NB4 (cell line): ENCODE measurements around the gene CPT1C.

Experiments used
- DNase-seq: peaks from one replicate; pipeline ENCODE4 v3.0.0; 2010; ENCODE audit warnings: low read depth
- H3K4me3 ChIP-seq: one replicate; pipeline ENCODE4 v1.5.1; 2011; ENCODE audit warnings: mild to moderate bottlenecking, low read depth, low read length, moderate library complexity
- MYC ChIP-seq: IDR thresholded peaks from 2 replicates; pipeline ENCODE4 v1.6.1; 2011; ENCODE audit warnings: low read depth, low read length
- POLR2A ChIP-seq: IDR thresholded peaks from 2 replicates; pipeline ENCODE4 v1.6.1; 2011; ENCODE audit warnings: mild to moderate bottlenecking; ENCODE audit not compliant: insufficient read length; ENCODE audit errors: extremely low read depth
- TF ChIP-seq, protein P1 (sequence below): IDR thresholded peaks from 2 replicates; pipeline ENCODE4 v1.6.1; 2011; ENCODE audit warnings: low read depth, low read length
- TF ChIP-seq, protein P2 (sequence below): IDR thresholded peaks from one replicate; pipeline ENCODE4 v1.5.1; 2012; ENCODE audit warnings: low read depth, low read length

CPT1C gene

DNA sequence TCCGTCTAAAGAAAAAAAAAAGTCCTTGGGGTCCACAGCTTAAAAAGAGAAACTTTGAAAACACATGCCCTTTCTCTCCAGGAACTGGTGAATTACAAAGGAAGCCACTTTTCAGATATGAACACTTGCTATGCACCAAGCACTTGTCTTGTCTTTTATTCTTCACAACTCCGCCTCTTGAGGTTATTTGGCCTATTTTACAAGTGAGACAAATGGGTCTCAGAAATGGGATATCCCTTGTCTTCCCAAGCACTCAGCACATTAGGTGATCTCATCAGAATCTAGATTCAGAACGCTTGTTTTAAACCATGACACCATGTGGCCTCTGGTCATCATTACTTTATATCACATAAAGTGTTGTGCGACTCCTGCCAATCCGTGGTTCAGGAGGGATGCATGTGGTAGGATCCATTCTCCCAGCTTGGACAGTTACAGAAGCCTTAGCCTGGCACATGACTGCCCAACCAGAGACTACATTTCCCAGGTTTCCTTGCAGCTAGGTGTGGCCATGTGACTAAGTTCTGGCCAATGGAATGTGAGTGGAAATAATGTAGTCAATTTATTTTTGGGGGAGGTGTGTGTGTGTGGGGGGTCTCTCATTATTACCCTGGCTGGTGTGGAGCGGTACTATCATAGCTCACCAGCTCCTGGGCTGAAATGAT, 58.3 kb downstream of the CPT1C start:
- TF ChIP-seq POLR2A (no peak), MYC (peak; percentile 27; the same call in 1 of the 2 replicates)
- TF ChIP-seq, protein P1, sequence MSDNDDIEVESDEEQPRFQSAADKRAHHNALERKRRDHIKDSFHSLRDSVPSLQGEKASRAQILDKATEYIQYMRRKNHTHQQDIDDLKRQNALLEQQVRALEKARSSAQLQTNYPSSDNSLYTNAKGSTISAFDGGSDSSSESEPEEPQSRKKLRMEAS, result peak; percentile 87
- TF ChIP-seq, protein P2, sequence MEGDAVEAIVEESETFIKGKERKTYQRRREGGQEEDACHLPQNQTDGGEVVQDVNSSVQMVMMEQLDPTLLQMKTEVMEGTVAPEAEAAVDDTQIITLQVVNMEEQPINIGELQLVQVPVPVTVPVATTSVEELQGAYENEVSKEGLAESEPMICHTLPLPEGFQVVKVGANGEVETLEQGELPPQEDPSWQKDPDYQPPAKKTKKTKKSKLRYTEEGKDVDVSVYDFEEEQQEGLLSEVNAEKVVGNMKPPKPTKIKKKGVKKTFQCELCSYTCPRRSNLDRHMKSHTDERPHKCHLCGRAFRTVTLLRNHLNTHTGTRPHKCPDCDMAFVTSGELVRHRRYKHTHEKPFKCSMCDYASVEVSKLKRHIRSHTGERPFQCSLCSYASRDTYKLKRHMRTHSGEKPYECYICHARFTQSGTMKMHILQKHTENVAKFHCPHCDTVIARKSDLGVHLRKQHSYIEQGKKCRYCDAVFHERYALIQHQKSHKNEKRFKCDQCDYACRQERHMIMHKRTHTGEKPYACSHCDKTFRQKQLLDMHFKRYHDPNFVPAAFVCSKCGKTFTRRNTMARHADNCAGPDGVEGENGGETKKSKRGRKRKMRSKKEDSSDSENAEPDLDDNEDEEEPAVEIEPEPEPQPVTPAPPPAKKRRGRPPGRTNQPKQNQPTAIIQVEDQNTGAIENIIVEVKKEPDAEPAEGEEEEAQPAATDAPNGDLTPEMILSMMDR, result no peak
- DNase-seq, result no peak
- no peak overlapping the region for H3K4me3 ChIP-seq

DNA sequence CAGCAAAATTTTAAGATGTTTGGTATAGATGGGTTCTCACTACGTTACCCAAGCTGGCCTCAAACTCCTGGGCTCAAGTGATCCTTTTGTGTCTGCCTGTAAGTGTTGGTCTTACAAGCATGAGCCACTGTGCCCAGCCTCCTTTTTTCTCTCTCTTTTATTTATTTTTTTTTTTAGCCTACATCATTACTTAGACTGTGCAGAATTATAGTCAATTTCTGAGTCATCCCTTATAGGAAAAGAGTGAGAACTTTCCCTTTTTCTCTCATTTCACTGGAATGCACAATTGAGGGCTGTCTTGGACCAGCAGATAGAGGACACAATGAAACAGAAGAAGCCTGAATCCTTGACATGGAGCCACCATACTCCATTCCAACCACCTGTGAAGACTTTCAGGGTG, 58.9 kb downstream of the CPT1C start:
- DNase-seq, result no peak
- no peak overlapping the region for H3K4me3 ChIP-seq
- TF ChIP-seq, protein P2, result no peak
- TF ChIP-seq, protein P1, result no peak
- TF ChIP-seq MYC, result no peak

DNA sequence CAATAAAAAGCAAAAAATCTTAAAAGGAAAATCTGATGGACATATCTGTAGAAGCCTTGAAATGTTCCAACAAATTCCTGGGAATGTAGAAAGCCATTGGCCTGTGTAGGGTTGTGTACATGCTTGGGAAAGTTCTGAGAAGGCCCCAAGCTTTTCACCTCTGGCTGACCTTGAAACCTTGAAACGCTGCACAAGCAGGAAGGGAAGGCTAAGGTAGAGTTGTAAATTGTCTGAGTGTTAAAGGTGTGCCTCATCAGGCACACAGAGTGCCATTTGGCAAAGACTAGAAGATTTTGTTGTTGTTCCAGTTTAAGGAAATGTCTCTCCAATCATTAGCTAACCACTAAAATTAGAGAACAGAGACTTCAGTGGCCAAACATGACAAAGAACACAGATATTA, 61.8 kb downstream of the CPT1C start:
- no peak overlapping the region for H3K4me3 ChIP-seq
- DNase-seq, result no peak
- TF ChIP-seq POLR2A, result no peak
- TF ChIP-seq, protein P2, result no peak
- TF ChIP-seq MYC, result no peak
- TF ChIP-seq, protein P1, result no peak

DNA sequence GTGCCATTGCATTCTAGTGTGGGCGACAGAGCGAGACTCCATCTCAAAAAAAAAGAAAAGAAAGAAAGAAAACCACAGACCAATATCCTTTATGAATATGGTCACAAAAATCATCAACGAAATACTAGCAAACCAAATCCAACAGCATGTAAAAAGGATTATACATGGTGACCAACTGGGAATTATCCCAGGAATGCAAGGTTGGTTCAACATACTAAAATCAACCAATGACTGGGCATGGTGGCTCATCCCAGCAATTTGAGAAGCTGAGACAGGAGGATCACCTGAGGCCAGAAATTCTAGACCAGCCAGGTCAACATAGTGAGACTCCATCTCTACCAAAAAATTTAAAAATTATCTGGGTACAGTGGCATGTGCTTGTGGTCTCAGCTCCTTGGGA, 65.0 kb downstream of the CPT1C start:
- no peak overlapping the region for H3K4me3 ChIP-seq
- no peak for TF ChIP-seq POLR2A
- TF ChIP-seq, protein P2, result no peak
- TF ChIP-seq, protein P1, result no peak
- no peak for TF ChIP-seq MYC
- DNase-seq, result no peak

DNA sequence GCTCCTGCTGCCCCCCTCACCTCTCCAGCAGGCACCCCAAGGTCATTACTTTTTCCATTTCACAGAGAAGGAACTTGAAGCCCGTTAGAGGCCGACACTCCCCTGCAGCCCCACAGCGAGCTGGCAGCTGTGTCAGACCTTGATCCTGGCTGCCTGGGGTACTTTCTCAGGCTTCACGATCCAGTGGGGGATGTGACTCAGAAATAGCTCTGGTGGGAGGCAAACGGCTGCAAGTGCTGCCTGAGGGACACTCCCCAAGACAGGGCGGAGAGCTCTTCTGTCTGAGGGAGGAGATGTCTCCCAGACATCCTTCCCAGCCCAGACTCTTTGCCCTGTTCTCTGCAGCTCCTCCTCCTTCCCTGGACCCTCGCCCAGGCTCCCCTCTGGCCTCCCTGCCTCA, 67.4 kb downstream of the CPT1C start:
- DNase-seq, result peak; percentile 92
- no peak overlapping the region for H3K4me3 ChIP-seq
- TF ChIP-seq POLR2A (no peak), MYC (no peak)
- TF ChIP-seq, protein P2, result no peak
- TF ChIP-seq, protein P1, result no peak

DNA sequence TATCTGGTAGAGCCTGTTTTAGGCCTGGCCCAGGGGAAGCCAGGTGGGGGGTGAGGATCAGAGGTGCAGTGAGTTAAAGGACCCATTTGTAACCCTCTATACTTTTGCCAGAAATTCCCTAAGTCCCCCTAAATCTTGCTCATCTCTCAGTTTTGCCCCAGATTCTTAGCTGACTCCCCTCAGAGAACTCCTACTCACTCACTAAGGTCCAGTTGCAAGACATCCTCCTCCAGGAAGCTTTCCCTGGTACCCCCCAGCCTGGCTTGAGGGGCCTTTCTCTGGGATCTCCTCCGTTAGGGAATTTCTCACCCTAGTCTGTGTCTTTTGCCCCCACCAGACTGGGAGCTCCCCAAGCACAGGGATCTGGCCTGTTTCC, 70.3 kb downstream of the CPT1C start:
- peak overlapping the region; percentile 65 for H3K4me3 ChIP-seq

More for the DNA sequence above, 70.3 kb downstream of the CPT1C start:
- no peak for DNase-seq
- TF ChIP-seq, protein P2, result no peak
- TF ChIP-seq, protein P1, result no peak
- no peak for TF ChIP-seq MYC
- no peak for TF ChIP-seq POLR2A
